Activated CD4-positive, alpha-beta T cell treated with anti-CD3 and anti-CD28 coated beads, Interleukin-2, amount 50 U/mL, for 1 hour (primary cell): Measurements from ENCODE around the gene SDS.

Experiments
- DNase-seq: peaks from one replicate; pipeline ENCODE4 v3.0.0-alpha.2; 2020

Gene SDS

GRCh38 chr12:113398346-113399290 is 5.1 kb downstream of the SDS start:
- DNase-seq: no peak

- no peak for DNase-seq
Measured at GRCh38 chr12:113397497-113398197, 6.0 kb downstream of the SDS start.

GRCh38 chr12:113396828-113397496 is 6.7 kb downstream of the SDS start:
- no peak for DNase-seq

- no peak for DNase-seq
Measured at GRCh38 chr12:113396200-113396599, 7.5 kb downstream of the SDS start.

GRCh38 chr12:113395119-113395518 is 8.6 kb downstream of the SDS start:
- no peak for DNase-seq

GRCh38 chr12:113393749-113394148 is 9.9 kb downstream of the SDS start:
- no peak for DNase-seq

- no peak for DNase-seq
Measured at GRCh38 chr12:113392988-113393579, 10.6 kb downstream of the SDS start.

GRCh38 chr12:113392520-113392919 is 11.2 kb downstream of the SDS start:
- no peak for DNase-seq

- no peak for DNase-seq
Measured at GRCh38 chr12:113391650-113392337, 11.9 kb downstream of the SDS start.

GRCh38 chr12:113391145-113391544 is 12.5 kb downstream of the SDS start:
- no peak for DNase-seq

GRCh38 chr12:113390064-113391043 is 13.3 kb downstream of the SDS start:
- DNase-seq: no peak

- no peak for DNase-seq
Measured at GRCh38 chr12:113388351-113388750, 15.3 kb downstream of the SDS start.

GRCh38 chr12:113387631-113388030 is 16.1 kb downstream of the SDS start:
- no peak for DNase-seq

GRCh38 chr12:113386866-113387566 is 16.7 kb downstream of the SDS start:
- no peak for DNase-seq

- no peak for DNase-seq
Measured at GRCh38 chr12:113385282-113385882, 18.3 kb downstream of the SDS start.

- DNase-seq: no peak
Measured at GRCh38 chr12:113384778-113385177, 18.9 kb downstream of the SDS start.

- no peak for DNase-seq
Measured at GRCh38 chr12:113382206-113382605, 21.5 kb downstream of the SDS start.

- no peak for DNase-seq
Measured at GRCh38 chr12:113381220-113381619, 22.5 kb downstream of the SDS start.

GRCh38 chr12:113378291-113378690 is 25.4 kb downstream of the SDS start:
- no peak for DNase-seq

- no peak for DNase-seq
Measured at GRCh38 chr12:113374823-113375428, 28.8 kb downstream of the SDS start.
